H1 (cell line): Measurements from ENCODE around the gene DPY19L2.
"Not testable (repeated sequence)": the region's sequence is repeated elsewhere in the genome, so short reads cannot be mapped to it uniquely, and the experiment has no call there.

Experiments used
- ATF2 ChIP-seq: IDR thresholded peaks from 2 replicates; pipeline ENCODE4 v1.6.1; 2012; ENCODE audit warnings: low read length, inconsistent platforms
- ATF3 ChIP-seq: IDR thresholded peaks from 2 replicates; pipeline ENCODE4 v1.6.1; 2011; ENCODE audit warnings: low read depth, mild to moderate bottlenecking, low read length; ENCODE audit not compliant: insufficient read depth
- CEBPB ChIP-seq: IDR thresholded peaks from 2 replicates; pipeline ENCODE4 v1.6.1; 2012; ENCODE audit warnings: low read depth, low read length
- CTCF ChIP-seq, 3 experiments: IDR thresholded peaks; 1 replicate in 2 of 3; 2 replicates in 1 of 3; pipeline versions ENCODE4 v1.5.1 to v1.6.1; 2011; ENCODE audit warnings: low read length in 3 of 3, mild to moderate bottlenecking in 3 of 3, inconsistent platforms in 2 of 3, low read depth in 1 of 3, moderate library complexity in 1 of 3; ENCODE audit not compliant: insufficient read depth in 1 of 3; ENCODE audit errors: control extremely low read depth in 1 of 3
- EGR1 ChIP-seq: IDR thresholded peaks from 2 replicates; pipeline ENCODE4 v1.6.1; 2011; ENCODE audit warnings: low read depth, low read length, borderline replicate concordance
- EP300 ChIP-seq, 2 experiments: IDR thresholded peaks; 1 replicate in 1 of 2; 2 replicates in 1 of 2; pipeline ENCODE4 v1.6.1; 2011 to 2012; ENCODE audit warnings: low read depth in 2 of 2, low read length in 2 of 2, mild to moderate bottlenecking in 2 of 2, borderline replicate concordance in 1 of 2, inconsistent platforms in 1 of 2, moderate library complexity in 1 of 2
- EZH2 ChIP-seq: fragments of 200-600 bp; sonication (generic); IDR thresholded peaks from 2 replicates; pipeline ENCODE4 v1.7.1; 2012; ENCODE audit warnings: low read depth, mild to moderate bottlenecking, moderate library complexity, low read length, inconsistent platforms; ENCODE audit not compliant: severe bottlenecking
- JUN ChIP-seq: IDR thresholded peaks from 2 replicates; pipeline ENCODE4 v1.6.1; 2011; ENCODE audit warnings: low read depth, mild to moderate bottlenecking, improper control_type of control experiment, low read length
- KDM5A ChIP-seq: fragments of 200-600 bp; IDR thresholded peaks from 2 replicates; pipeline ENCODE4 v1.7.1; 2012; ENCODE audit warnings: mild to moderate bottlenecking, low read length, inconsistent platforms, mixed read lengths
- POLR2A ChIP-seq, 2 experiments: IDR thresholded peaks; 1 replicate in 1 of 2; 2 replicates in 1 of 2; pipeline ENCODE4 v1.6.1; 2011; ENCODE audit warnings: low read depth in 2 of 2, low read length in 2 of 2, mild to moderate bottlenecking in 2 of 2; ENCODE audit errors: control extremely low read depth in 1 of 2
- POLR2AphosphoS5 ChIP-seq: IDR thresholded peaks from 2 replicates; pipeline ENCODE4 v1.6.1; 2011; ENCODE audit warnings: low read depth, low read length

GRCh38 chr12:63609281-63609680 is 59.0 kb downstream of the DPY19L2 start:
- not testable (repeated sequence) for TF ChIP-seq EP300 (IDR thresholded peaks at IDR 0.05; ENCODE audit: borderline replicate concordance in 1 of 2, low read depth in 2 of 2, low read length in 2 of 2); POLR2AphosphoS5; EGR1; KDM5A; ATF3; CTCF (IDR thresholded peaks at IDR 0.05; ENCODE audit: control extremely low read depth in 1 of 3, insufficient read depth in 1 of 3, low read depth in 1 of 3, low read length in 3 of 3); CEBPB; JUN; EZH2; POLR2A (IDR thresholded peaks at IDR 0.05; ENCODE audit: control extremely low read depth in 1 of 2, low read depth in 2 of 2, low read length in 2 of 2); ATF2
